Stimulated activated CD8-positive, alpha-beta memory T cell treated with anti-CD3 and anti-CD28 coated beads, Interleukin-12 subunit alpha, Interleukin-12 subunit beta, amount 100 ng/mL, for 24 hours (primary cell): ENCODE results near the gene NFIA.

ENCODE experiments used
- DNase-seq: peaks from one replicate; pipeline ENCODE4 v3.0.0-alpha.2; 2020; ENCODE audit errors: extremely low read depth

Gene NFIA

DNA sequence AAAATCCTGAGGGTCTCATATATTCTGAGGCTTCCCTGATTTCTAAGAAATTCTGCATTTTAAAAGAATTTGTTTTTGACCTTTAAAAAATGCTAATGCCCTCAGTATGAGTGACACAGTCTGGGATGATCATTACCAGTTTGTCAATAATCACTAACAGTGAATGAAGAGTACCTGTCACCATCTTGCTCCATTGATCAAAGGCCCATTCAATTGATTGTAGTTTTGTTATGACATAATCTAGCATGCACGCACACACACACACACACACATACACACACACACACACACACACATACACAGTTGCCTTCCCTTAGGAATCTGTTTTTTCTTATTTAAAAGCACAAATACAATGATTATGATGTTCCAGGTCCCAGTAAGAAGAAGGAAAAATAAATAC is 250.4 kb downstream of the NFIA start:
- DNase-seq = no peak

DNA sequence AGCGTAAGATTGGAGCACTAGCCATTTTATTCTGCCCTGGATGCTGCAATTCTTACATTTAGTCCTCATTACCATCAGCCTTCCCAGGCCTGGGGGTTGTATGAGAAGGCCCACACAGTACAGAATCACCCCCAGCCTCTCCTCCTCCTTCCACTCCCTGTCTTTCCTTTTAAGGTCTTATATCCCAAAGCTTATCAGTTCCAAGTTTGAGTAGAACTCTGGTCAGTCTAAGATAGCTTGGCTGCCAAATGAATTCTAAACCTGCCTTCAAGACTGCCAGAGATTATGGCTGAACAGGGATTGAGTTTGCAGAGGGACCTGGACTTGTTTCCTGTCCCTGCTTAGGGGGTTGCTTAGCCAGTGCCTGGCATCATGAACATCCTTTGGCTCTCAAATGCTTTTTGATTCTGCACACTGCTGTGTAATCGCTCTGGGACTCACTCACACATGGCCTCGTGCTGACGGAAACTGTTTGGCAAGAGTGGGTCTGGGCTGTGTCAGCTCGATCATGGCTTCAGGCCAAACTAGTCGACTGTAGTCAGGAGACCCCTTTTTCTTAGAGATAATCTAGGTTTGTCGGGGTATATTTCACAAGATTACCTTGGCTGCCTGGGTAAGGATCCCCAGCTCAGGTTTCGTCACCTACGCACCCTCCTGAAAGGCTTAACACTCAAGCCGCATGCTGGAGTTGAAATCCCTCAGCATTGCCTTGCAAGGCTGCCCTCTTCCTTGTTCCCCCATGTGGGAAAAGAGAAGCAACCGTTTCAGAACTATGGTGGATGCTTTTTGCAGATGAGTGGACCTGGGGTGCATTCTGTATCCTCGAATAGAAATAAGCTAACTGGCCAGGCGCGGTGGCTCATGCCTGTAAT is 252.6 kb downstream of the NFIA start:
- DNase-seq = no peak

DNA sequence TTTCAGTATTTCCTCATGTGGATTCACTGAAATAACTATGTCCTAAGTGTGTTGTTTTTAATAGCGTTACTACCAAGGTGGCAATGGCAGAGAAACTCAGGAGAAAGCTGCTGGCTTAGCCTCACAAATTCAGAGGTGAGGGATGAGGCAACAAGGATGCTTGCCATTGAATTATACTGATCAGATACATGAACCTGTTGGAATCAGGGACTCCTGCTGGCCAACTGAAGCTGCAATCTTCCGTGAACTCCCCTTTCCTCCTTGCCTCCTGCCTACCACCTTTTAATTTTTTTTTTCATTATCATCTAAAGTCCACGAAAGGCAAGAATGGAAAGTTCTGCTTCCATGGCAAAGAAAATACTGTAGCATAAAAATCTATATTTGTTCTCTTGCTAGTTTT is 254.7 kb downstream of the NFIA start:
- DNase-seq = no peak

DNA sequence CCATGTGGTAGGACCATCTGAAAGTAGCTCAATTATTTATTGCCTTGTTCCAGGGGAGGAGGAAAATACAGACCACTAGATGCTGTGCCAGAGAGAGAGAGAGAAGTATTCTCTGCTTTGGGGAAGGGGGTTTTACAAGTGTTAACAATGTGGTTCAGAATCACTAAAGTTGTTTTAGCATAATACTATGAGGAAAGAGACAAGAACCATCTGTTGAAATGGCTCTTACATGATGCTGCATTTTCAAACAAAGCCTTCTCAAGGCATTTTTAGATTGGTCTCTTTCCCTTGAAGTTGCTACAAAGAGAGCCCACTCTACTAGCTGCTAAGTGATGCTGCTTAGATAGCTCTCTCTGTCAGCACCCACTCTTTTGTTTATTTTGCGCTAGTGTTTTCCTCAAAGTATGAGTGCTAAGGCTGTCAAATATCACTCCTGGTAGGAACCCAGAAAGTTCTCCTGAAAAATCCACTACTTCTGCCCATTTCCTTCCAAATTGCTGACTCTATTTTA is 255.1 kb downstream of the NFIA start:
- DNase-seq = no peak

DNA sequence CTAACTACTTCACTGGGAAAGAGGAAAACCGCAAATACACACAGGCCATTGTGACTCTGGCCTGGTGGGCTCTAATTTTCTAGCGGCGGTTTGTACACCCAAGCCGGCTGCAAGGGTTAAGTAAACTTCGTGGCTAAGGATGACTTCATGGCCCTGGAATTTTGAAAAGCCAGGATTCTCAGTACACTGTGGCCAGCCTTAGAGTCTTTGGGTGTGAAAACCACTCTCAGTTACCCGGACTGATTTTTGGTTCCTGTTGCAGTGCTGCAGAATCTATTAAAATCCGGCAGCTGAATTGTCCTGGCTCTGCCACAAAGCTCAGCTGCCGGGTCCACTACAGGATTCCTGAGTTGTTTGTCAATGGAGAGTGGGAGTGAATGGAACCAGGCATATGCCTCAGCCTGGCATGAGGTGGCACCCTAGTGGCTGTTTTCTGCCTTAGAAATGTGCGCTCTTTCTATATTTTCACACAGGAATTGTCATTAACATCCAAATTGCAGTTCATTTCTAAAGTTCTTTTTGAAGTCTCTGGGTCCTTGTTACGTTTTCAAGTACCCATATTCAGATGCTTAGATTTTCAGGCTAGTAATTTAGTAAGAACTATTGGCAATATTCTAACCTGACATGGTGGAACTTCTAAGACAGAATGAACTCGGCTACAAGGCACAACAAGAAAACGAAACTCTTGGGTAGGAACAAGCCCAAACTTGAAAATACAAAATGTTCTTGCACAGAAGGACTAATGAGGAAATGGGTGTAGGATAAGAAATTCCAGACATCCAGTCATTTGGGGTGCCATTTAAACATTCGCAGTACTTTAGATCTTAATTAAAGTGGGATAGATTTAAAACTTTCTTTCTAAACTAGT is 255.9 kb downstream of the NFIA start:
- no peak for DNase-seq

DNA sequence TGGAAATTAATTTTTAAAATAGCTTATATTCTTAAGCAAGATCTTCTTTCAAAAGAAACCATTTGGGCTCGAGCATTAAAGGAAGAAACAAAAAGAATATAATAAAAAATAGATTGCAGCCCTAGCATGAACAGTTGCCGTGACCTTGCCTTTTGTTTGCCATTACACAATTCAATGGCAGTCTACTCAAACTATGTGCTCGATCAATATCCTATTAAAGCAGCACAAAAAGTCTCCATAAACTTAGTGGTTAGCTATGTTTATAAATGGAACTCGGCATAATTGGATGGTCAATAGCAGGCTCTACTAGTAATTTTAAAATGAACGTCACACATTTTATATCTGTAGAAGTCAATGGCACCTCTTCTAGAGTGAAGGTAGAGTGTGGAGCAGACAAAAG is 256.5 kb downstream of the NFIA start:
- no peak for DNase-seq

DNA sequence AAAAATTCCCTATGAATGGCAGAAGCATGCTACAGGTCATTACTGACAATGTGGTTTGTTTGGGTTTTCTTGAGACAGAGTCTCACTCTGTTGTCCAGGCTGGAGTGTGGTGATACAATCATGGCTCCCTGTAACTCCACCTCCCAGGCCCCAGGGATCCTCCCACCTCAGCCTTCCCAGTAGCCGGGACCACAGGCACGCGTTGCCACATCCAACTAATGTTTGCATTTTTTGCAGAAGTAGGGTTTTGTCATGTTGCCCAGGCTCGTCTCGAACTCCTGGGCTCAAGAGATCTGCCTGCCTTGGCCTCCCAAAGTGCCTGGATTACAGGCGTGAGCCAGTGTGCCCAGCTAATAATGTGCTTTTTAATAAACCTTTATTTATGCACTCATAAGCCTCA is 259.1 kb downstream of the NFIA start:
- no peak for DNase-seq

DNA sequence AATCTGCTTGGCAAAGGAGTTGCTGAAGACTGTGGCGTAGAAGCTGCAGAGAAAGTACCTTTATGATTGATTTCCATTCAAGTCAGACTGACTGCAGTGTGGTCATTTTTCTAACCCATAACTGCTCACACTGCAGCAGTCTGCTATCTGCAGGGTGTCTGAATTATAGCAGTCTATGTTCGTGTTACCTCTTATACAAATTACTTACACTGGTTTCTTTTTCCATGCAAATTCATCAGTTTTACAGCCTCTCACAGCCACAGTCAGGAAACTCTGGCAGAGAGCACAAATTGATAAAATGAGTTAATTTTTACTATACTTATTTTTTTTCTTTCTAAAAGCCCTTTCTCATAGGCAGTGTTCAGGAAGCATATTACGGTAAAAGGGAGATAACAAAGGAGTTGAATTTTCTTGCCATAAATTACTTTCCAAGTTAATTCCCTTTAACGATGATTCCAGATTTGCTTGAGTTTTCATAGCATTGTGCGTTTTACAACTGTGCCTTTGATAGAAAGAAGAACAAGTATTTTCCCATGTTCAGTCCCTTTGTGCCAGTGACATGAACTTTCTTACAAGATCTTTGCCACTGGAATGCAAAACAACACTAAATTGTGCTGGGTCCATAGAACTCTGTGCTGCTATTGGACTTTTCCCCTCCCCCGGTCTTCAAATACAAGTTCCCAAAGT is 261.5 kb downstream of the NFIA start:
- no peak for DNase-seq

DNA sequence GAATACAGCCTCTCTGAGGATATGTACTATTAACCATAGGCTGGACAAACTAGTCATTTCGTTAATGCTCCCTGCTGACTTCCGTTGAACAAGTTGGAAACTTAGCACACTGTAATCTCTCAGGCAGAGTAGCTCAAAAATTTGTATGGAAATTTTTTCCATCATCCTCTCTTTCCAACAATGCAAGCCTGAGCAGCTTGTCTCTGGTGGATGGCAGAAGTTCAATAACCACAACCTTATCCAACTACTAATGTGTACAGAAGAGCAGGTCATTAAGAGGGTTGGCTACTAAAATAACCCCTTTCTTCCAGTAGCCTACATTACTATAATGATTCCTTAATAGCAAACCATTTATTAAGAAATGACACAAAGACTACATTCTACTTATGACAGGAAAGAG is 262.3 kb downstream of the NFIA start:
- DNase-seq = no peak

DNA sequence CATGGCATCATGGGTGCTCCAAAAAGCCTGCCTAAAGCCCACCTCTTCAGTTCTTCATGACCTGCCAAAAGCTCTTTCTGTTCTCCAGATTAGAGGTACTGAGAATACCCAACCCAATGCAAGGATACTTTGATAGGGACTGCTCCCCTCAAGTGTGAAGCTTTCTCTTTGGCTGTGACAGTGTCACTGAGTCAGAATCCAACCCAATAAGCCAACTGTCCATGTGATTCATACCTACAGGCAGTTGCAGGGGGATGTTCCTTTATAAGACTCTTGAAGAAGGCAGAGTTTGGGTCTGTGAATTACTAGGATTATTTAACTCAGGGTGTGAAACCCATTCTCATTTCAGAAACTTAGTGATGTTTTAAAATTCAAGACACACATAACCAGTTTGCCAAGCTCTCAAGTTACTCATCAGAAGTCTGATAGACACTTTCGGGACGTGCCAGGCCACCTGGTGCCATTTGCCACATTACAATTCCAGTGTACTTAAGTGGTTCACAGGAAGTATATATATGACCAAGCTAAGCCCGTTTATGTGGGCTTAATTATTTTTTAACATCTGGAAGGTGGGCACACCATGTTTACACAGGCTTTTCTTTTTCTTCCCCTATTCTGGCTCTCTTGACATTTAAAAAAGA is 265.8 kb downstream of the NFIA start:
- DNase-seq = no peak

DNA sequence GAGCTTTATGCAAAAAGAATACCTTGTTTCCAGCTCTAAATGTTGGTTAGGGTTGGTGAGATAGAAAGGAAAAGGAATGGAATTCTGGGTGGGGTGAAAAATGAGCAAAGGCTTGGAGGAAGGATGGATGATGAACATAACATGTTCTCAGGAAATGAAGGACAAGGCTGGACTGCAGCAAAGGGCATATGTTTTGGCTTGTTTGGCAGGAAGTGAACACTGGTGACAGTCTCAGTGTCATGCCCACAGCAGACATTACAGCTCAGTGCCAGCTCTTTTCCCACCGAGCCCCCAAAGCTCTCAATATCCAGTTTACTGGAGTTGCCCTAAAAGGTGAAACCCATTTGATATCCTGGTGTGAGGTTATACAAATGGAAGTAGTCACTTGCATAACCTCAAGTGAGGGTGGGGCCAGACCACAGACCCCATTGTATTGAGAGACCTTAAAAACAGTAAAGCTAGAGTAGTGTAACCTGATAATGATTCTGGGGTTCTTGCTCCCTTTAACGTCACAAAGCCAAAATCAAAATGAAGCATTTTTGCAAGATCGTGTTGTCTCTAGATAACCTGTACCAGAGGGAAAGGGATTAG is 270.6 kb downstream of the NFIA start:
- DNase-seq = no peak

DNA sequence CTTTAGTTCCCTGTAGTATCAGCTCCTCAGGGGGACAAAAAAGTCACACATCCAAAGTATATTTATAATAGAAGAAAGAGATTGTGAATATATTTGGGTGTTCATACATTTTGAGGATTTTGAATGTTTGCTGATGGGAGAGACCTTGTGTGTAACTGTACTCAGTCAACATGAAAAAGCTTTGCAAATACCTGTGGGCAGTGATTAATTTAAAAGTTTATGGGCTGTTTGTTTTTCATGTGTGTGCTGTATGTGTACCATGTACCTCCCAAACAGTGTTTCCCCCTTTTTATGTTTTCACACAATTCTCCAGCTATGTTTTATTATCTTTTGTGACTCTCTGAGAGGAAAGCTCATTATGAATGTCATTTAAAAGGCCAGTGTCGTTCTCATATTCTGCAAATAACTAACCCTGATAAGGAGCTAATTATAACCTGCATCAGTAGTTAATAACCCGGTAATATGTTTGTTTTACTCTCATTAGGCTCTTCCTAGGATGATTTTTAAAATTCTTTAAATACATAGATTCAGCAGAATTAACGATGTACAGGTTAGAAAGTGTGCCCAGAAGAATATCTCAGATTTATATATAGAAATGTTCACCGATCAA is 271.5 kb downstream of the NFIA start:
- DNase-seq = no peak

DNA sequence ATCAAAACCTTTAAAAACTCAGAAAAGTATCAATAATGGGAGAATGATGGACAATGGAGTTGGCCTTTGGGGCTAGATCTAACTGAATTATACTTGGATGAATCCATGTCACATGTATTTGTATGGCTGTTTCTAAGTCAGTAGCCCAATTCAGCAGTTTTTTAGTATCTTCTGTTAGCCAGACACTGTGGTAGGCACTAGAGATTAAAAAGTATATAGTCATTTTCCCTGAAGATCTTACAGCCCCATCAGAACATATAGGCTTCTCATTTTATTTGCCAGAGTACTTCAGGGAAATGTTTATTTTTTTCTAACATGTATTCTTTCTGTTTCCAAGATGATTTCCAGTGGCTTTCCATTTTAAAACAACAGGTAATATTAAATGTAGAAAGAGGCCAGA is 273.7 kb downstream of the NFIA start:
- no peak for DNase-seq

DNA sequence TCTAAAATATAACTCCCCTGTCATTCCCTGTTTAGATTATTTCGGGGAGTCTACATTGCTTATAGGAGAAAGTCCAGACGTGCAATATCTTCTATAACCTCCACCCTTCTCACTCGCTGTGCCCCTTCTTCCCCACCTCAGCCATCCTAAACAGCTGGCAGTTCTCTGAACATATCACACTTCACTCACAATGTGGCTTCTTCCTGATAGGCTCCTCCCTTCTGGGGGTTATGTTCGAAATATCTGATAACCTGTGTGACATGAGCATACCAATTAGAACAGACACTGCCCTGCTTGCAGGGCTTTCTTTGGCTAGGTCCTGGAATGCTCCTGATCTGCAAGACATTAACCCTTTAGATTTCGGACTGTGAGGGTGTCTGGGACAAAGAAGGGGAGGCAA is 274.6 kb downstream of the NFIA start:
- DNase-seq = no peak

DNA sequence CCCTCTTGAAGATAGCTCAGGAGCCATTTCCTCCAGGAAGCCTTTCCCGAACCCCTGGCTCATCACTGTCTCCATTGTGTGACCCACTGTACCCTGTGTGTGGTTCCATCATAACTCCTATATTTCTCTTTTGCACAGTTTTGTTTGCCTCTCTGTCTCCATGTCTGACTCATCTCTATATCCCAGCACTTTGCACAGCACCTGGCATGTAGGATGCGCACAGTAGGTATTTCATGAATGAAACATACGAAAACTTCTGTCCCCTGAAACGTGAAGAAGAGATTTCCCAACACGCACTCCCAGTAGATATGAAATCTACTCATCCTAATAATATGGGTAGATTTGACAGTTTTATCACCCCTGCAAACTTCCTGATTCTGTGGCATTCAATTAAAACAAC is 275.2 kb downstream of the NFIA start:
- no peak for DNase-seq

DNA sequence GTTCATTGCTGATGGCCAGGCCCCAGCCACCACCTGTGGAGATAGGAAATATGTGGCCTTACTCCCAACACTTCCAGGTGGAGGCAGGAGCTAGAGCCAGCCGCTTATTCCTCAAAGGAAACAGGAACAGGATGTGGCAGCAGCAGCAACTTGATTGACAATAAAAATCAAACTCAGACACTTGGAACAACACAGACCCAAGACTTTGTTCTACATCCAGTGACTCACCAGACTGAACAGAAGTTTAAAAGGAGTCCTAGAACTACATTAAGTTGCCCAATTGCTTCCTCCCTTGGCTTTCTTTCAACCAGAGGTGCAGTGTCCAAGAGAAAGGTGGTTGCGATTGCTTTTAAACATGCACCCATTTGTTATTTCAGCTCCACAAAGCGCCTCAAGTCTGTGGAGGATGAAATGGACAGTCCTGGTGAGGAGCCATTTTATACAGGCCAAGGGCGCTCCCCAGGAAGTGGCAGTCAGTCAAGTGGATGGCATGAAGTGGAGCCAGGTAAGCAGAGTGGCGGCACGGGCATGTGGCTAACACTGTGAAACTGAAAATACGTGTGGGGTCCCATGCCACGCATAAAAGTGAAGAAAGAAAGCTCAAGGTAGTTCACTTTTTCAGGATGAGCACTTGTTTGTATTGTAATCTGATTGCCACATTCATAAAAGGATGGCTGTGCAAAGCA is 276.6 kb downstream of the NFIA start:
- no peak for DNase-seq

DNA sequence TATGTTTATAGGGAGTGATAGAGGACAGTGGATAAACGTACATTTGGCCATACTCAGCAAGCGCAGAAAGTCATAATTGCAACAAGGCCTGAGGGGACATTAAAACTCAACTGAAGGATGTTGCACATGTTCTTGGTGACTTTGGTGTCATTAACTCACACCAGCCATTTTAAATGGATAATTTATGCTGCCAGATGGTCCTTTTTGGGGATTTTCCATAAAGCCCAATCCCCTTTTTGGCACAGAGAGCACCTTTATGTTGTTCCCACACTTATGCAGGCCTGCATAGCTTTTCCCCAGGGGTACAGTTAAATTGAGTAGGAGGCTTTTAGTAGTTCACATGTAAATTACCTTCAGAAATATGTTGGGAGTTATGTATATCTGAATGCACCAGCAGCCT is 279.6 kb downstream of the NFIA start:
- no peak for DNase-seq

DNA sequence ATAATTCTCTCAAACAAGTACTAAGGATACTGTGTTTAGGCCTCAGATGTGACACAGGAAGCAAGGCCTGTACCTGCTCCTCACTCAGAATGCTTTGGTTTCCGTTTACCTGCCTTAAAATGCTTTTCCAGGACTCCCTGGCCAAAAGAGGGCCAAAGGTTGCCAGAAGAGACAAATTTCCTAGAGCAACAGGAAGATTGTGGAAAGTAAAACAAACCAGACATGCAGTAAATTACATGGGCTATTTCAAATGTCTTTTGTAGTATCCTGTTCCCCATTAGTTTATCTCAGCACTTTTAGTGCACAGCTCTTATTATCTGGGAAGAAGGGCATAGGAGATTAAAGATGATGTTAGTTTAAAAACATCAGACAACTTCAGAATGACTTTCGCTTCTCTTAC is 280.0 kb downstream of the NFIA start:
- no peak for DNase-seq

DNA sequence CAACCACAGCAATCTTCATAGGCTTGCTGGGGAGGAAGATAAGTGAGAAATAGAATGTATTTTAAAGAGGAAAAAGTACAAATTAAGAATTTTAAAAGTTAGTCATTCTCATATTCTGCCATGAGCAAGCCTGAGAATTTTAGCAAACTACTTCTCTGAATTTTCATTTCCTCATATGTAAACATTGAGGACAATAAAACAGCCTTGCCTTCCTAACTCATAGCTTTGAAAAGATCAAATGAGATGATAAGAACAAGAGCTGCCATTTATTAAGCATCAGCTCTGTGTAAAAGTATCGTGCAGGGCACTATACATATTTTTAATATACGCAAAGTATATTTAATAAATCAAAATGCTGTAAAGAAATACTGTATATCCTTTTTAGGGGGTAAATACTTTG is 286.0 kb downstream of the NFIA start:
- no peak for DNase-seq

DNA sequence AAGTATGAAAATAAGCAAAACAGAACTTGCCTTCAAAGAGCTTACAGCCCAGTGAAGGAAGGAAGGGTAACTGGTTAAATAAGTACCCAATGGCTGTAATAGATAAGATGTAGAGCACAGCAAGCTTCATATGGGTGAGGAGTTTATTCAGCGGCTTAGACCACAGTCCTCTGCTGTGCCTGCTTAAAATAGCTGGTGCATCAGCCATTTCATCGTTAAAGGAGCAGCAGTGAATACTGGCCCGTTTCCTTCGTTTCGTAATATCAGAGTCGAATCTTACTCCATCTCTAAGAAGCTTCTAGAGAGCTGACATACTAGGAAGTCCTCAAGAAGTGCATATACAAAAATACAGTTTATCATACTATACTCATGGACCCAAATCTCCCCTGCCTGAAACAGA is 286.5 kb downstream of the NFIA start:
- DNase-seq = no peak
